ENCODE results near the gene MSMB. TPM values are rescaled to one million over a fixed set of nuclear protein-coding genes. Genes with fewer than 3 reads are reported as not detected.

Gene MSMB
- total and polyA plus RNA-seq, 2 of the 8 experiments (the other 6 are each of a cell fraction or from before 2014, with no cell fraction given): not detected

- no peak for TF ChIP-seq CHD7 (IDR thresholded peaks at IDR 0.05; ENCODE audit: insufficient replicate concordance, low read length)
- no peak for TF ChIP-seq CBX5 (IDR thresholded peaks at IDR 0.05; ENCODE audit: low read depth, low read length)
- no peak for TF ChIP-seq ATF3 (IDR thresholded peaks at IDR 0.05; ENCODE audit: insufficient read depth, low read depth, low read length)
- TF ChIP-seq SAP30 (IDR thresholded peaks at IDR 0.05; ENCODE audit: insufficient read depth, insufficient replicate concordance, low read length): no peak
- no peak for TF ChIP-seq NRF1 (IDR thresholded peaks at IDR 0.05; ENCODE audit: low read depth, low read length)
- no peak for TF ChIP-seq BACH1 (IDR thresholded peaks at IDR 0.05; ENCODE audit: low read length)
- no peak for TF ChIP-seq RNF2 (IDR thresholded peaks at IDR 0.05; ENCODE audit: borderline replicate concordance, low read depth, low read length, missing control alignments, poor library complexity, severe bottlenecking)
These were observed 6.2 kb upstream of the MSMB start (continued) for GRCh38 chr10:46052057-46052790.

Measured in H1 (cell line).